ENCODE measurements around the gene DLK1.

DLK1 gene

DNA sequence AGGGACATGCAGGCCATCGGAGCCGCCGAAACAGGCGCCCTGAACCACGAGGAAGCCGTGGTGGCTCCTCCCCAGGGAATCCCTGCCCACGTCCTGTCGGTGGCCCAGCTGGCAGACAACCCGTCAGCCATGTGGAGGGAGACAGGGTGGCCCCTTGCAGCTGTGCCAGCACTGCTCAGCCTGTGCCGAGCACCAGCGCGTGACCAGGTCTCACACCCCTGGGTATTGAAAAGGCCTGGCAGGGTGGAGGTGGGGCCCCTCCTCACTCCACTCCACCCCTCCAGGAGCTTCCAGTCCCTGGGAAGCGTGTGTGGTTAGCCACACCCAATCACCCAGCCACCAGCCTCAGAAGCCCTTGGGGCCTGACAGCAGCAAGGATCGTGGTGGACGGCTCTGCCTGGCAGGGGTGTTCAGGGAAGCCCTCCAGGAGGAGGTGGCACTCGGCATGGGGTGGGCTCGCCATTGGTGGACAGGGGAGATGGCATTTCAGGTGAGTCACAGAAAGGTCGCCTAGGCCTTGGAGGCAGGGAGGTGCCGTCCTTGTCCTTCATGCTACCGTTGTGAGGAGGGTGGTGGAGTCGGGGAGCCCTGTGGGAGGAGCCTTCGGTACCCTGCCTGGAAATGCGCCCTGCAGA lies 12.3 kb upstream of the DLK1 start:
- no peak for DNase-seq (ENCODE audit: low read depth)

DNA sequence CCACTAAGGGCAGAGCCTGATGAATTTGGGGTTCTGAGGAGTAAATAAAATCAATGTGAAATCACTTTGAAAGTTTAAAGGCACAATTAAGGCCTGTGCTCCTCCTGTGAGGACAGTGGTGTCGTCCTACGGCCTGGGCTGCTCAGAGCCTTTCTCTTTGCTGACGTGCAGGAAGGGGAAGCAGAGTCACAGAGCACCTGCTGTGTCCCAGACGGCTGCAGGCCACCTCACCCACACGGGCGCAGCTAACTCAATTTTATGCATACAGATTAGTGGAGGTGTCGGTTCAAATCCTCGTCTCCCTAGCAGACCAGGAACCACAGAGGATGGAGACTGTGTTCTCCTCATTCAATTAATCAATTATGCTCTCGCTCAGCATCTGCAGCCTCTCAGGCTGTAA lies 11.4 kb upstream of the DLK1 start:
- no peak for DNase-seq (ENCODE audit: low read depth)

DNA sequence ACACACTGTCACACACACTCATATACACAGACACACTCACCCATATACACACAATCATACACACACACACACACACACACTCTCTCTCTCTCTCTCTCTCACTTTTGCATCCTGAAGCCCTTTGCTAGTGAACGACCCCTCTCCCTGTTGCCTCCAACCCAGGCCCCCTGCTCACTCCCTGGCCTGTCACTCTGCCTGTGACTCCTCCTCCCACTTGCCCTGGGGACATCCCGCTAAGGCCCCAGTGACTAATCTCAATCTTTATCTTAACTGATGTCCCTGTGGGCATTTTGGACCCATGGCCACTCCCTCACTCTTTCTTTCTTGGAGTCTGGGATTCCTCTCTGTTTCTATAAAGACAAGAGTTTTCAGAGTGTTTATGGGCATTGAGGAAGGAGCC lies 10.9 kb upstream of the DLK1 start:
- no peak for DNase-seq (ENCODE audit: low read depth)

DNA sequence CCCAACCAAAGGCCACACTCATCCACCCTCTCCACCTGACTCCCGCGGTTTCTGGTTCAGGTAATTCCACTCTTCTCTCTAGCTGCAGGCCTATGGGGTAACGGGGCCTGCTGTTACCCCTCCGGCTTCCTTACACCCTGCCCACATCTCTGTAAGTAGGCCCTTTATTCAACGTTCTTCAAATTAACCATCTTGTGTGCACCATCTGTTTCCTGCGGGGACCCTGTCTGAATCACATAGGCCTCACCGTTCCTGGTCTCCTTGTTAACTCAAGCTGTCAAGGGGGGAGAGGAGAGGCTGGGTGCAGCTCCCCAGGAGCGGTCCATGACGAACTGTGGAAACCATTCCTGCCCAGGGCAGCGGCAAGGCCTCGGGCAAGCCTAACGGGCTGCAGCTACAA lies 9.3 kb upstream of the DLK1 start:
- no peak for DNase-seq (ENCODE audit: low read depth)

DNA sequence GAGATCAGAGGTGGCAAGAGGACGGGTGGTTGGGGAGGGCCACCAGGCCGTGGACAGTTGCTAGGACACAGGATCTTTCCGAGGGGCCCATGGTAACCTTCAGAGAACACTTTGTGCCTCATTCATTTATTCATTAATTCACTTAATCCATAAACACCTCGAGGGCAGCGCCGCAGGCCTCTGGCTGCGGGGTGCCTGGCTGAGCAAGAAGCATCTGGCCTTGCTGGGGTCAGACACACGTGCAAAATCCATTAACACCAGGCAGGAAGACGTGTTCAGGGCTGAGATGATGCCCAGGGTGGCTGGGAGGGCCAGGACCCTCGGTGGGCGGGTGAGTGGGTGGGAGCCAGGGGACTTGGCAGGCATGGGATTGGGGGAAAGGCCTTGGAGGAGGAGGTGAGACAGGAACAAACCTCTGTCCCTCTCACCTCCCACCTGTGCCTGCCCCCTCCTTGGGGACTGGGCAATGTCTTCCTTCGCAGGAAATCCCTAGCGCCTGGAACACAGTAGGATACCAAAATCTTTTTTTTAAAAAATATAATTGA lies 6.6 kb upstream of the DLK1 start:
- no peak for DNase-seq (ENCODE audit: low read depth)

DNA sequence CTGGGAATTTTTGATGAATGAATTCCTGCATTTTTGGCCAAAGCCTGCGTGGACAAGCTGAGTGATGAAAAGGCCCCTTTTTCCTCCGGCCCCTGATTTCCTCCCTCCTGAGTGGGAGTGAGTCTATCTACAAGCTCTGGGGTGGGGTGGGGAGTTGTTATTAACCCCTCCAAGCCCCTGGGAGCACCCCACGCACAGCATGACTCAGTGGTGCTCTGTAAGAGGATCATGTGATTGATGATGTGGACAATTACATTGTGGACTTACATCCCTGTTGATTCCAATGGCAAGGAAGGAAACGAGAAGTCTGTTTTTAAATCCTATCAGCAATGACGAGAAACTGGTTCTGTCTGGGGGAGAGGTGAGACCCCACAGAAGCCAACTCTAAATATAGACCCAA lies 5.1 kb upstream of the DLK1 start:
- no peak for DNase-seq (ENCODE audit: low read depth)

DNA sequence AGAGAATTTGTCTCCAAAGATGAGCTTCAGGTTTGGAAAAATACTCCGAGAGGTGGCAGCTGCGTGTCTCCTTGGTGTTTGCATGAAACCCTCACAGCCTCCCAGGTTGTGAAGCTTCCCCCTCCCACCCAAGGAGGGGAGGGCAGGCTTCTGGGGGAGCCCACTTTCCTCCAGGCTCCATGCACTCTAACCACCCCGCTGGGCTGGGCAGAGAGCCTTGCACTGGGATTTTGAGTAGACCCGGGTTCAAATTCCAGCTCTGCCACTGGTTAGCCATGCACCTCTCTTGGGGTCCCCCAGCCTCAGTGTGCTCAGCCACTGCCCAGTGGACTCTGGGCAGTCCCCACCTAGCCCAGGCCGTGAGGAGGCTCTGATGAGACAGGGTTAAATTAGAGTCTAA lies 4.3 kb upstream of the DLK1 start:
- DNase-seq (ENCODE audit: low read depth): no peak

DNA sequence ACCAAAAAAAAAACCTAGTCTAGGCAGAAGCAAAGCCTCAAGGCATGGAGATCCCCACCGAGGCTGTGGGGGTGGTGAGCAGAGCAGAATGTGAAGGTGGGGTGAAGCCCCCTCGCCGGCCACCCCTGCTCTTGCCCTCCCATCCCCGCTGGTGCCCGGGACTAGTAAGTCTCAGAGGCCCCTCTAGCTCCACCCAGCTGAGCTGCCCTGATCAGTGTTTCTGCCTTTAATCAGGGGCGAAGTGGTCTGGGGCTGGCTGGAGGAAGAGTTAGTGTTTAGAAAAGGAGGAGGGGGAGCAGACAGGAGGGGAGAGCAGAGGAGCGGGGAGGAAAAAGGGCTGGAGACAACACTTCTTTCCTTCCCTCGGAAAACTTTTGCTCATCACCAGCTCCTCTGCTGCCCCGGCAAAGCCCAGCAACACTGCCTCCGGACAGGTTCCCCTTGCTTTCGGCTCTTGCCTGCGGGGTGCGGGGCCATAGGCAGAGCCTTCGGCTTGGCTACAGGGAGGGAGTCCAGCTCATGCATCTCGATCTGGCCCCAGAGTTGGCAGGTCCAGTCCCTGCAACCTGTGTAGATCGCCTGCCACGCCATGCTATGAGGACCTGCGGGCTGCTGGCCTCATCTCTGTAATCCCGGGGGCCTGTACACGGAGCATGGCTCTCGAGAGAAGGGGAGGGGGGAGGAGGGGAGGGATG lies 3.4 kb upstream of the DLK1 start:
- DNase-seq (ENCODE audit: low read depth): no peak

DNA sequence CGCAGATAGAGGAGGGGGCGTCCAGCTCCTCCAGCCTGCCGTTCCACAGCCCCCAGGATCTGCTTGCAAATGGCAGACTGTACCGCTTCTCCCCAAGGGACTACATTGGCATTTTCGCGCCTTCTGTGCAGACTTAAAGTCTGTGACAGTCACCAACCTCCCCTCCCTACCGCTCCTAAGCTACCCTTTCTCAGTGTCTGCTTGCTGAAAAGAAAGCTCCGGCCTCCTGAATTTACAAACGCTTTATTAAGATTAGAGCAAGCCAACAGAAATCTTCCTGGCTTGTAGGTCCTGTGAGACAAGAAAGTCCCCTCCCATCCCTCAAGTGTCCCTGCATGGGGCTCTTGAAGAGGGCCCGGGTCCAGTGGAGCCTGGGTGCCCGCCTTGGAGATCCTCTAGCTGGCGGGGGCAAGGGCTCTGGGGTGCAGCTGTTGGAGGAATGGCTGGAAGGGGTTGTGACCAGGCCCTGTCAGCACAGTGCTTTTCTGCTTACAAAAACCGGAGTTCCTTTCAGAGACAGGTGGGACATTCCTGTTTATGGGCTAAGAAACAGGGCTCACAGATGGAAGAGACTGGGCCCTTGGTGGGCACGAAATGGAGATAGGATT lies 2.8 kb upstream of the DLK1 start:
- DNase-seq (ENCODE audit: low read depth): no peak

DNA sequence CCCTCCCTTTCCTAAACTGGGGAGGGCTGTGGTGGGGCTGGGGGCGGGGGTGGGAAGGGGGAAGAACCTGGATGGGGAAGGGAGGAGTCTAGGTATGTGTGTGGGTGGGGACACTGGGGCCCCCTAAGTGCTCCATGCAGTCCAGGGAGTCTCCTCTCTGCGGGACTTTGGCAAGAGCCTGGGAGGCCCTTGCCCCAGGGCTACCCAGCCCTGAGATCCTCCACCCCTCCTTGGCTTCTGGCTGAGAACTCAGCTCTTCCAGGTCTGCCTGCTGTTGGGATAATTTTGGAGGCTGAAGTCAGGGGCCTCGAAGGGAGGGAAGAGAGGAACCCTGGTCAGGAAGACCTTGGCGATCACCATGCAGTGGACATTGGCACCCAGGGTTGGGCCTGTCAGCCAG lies 2.2 kb upstream of the DLK1 start:
- no peak for DNase-seq (ENCODE audit: low read depth)

DNA sequence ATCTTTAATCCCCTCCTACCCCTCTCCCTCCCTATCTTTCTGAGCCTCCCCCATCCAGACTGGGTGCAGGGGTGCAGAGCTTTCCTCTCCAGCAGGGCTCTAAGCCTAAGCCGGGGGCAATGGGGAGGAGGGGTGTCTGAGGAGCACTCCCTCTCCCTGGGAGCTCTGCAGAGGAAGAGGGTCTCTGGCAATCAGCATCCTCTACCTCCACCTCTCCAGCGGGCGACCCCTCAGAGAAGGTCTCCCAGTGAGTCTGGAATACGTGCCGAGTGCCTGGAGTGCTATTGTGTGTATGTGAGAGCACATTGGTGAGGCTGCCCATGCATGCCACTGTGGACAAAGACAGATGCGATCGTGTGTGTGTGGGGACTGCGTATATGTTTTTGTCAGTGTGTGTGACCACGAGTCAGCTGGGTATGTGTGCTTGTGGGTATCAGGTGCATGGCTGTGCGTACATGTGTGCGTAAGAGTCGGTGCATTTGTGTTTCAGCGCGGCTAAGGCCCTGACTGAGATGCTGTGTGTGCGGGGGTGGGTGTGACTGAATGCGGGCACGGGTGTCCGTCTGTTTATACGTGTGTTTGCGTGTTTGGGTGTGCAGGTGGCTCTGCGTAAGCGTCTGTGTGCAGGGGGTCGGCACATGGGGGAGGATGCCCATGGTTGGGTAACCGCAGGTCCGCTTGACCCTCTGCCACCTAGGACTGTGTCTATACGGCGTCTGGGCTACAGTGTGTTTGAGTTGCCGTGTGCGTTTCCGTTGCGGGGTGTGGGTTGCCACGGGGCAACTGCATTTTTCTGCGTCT lies 905 bp upstream of the DLK1 start:
- DNase-seq (ENCODE audit: low read depth): no peak

DNA sequence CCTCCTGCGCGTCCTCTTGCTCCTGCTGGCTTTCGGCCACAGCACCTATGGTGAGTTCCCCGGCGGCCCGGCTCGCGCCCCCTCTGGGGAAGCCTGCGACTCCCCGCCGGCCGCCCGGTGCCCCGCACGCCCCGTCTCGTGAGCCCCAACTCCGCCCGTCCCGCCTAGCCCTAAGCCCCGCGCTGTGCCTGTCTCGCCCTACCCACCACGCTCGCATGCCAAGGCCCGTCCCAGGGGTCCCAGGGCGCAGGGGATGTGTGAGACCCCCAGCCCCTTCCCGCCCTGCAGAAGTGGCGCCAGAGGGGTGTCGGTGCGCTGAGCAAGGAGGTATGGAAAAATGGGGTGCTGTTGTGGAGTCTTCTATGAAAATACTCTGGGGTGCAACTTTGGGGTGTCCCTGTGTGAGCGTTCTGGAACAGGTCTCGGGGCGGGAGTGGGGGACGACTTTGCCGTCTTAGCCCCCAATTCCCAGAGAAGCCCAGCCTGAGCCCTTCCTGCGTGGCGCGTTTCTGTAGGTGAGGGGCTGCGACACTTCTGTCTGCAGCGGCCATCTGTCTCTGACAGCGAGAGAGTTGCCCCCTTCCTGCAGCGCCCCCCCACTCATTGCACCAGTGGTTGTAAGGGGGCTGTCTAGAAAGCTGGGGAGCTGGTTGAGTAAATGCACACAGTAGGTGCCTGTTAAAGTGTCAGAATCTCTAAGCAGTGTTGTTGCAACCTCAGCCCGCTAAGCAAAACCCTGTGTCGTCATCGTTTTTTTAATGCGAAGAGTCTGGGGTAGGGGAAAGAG lies 587 bp downstream of the DLK1 start:
- no peak for DNase-seq (ENCODE audit: low read depth)

DNA sequence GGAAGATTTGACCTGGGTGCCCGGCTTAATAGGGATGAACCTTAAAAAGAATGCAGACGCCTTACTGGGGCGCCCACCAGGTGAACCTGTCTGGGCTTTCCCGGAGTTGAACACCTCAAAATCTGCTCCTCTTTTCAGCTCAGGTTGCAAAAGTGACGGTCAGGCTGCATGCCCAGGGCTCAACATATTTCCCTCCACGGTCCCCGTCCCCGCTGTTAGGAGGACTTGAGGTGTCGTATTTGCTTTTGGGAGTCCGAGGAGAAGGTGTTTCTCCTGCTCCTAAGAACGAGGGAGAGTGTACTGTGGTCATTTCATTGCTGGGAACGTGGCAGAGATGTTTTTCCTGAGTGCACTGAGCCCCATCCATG lies 1.2 kb downstream of the DLK1 start:
- DNase-seq (ENCODE audit: low read depth): no peak

DNA sequence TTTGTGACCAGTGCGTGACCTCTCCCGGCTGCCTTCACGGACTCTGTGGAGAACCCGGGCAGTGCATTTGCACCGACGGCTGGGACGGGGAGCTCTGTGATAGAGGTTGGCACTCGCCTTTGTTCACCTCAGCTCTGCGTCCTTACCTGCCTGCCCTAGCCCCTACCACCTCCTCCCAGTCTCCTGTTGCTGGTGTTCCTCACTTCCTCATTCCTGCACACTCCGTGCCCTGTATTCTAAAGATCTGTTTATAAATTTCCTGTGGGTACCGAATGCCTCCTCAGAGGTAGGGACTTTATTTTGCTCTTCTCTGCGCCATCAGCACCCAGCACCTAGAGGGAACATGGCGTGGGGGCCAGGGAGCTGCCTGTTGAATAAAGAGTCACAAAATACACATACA lies 2.3 kb downstream of the DLK1 start:
- DNase-seq (ENCODE audit: low read depth): no peak

DNA sequence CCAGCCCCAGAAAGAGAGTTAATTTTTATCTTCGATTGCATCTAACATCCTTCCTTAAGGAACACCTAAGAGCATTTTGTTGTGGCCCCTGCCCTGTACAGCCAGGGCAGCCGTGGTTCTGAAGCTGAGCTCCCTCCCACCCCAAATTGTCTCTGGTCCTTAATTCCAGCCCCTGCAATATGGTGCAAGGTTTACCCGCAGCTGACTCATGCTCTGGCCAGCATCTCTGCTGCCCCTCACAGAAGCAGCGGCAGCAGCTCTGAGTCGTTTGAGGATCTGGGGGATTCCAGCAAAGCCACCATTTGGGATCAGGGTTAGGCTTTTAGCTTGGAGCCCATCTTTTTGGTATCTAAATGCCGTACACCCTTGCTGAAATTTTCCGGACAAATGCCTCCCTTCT lies 3.3 kb downstream of the DLK1 start:
- no peak for DNase-seq (ENCODE audit: low read depth)

DNA sequence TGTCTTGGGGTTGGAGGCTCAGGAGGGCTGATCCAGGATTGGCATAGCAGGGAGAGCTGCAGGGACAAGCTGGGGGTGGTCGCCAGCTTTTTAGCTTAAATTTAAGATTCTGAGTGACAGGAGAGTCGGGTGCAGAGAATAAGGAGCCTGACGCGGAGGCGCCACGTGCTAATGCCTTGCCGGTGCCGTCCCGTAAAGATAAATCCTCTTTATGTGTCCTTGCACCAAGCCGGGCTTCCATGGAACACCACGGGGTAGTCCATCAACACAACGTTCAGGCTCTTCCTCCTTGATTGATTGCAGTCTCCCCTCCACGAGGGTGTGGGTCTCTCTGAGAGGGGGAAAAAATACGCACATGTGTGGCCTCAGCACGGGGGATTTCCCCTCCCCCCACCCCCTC lies 3.9 kb downstream of the DLK1 start:
- no peak for DNase-seq (ENCODE audit: low read depth)

DNA sequence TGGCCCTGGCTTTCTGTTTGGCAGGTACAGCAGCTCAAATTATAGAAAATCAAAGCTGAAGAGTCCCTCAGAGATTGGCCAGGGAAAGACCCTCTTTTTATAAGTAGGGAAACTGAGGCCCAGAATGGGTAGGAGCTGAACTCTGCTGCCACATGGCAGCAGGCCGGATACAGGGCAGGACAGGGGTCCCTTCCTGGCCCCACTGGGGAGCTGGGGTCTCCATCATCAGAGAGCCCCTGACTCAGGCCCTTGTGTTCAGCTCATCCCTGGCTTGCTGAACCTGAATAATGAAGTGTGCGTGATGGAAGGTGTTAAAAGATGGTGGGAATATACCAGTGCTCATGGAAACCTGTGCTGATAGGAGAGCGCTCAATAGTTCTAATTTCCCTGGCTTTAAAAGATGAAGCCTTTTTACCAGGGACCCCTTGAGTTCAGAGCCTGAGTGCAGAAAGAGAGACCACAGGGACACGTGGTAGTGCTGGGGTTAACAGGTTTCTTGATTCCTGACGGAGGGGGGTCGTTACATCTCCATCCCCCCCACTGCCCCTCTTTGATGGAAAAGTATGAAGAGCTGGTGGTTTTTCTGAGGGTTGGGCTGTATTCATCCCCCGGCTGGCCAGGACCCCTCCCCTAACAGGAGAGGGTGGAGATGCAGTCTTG lies 4.4 kb downstream of the DLK1 start:
- DNase-seq (ENCODE audit: low read depth): no peak

DNA sequence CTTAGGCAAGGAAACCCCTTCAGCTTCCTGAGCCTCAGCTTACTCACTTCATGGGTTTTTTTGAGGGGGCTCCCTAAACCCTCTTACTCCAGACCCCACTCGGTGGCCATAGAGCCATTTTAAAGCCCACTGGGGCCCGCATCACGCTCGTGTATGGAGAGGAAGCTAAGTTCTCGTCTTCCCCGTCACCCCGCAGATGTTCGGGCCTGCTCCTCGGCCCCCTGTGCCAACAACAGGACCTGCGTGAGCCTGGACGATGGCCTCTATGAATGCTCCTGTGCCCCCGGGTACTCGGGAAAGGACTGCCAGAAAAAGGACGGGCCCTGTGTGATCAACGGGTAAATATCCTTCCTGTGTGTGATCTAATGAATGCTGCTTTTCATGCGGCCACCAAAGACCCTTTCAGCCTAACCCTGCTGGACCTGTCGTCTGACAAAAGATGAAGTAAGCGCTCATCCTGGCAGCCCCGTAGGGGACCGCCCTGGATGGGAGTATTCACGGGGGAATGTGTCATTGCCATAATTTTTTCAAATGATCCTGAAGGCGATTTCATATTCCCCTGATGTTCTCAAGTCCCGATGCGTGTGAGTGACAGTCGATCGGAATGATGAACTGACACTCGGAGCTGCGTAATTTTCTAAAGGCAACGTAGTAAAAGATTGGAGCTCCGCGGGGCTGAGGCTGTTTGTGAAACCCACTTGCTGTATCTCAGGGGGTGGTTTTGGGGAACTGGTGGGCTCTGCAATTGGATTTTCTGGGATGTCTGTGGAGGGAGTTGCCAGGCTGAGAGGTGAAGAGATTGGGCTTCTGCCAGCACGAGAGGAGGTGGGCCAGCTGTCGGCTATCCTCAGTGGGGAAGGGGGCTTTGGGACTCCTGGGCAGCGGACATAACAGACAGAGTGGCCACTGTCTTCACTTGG lies 5.4 kb downstream of the DLK1 start:
- DNase-seq (ENCODE audit: low read depth): no peak

DNA sequence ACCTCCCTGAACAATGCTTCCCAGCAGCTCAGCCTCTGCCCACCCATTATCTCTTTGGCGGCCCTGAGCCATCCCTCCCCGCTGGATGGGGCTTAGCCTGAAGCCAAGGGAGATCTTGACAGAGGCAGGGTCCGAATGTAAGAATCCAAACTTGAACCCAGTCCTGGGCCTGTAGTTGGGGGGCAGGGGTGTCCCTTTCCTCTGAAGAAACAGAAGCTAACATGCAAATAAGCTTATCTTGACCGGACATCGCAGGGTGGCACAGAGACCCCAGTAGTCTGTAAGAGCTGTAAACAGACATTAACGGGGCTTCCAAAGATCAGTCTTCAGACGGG lies 6.0 kb downstream of the DLK1 start:
- no peak for DNase-seq (ENCODE audit: low read depth)

DNA sequence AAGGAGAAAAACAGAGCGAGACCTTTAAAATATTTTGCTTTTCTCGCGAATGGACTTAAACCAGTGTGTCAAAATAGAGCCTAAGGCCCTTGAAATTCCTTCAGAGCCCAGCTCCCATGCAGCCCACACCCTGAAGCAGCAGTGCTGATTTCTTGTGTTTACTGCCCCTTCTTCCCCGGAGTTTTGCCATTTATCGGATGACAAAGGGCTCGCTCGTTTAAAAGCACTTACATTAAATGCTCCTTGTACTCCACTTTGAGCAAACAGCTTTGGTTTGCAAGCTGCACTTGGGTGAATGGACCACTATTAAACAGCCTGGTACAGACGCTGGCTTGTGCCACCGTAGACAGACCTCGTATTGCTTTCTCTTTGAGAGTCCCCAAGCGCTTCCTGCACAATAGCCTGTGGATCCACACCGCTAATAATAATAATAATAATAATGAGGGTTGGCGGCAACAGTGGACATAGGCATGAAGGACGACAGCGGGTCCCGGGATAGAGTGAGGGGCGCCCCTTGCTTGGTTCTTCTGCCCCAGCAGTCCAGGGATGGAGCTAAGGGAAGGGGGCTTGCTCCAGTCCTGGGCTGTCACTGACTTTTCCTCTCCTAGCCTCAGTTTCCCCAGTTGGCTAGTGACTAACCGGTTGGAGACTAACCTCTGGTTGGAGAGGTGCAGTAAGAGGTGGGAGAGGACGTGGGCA lies 6.6 kb downstream of the DLK1 start:
- DNase-seq (ENCODE audit: low read depth): no peak
